ENCODE data around the gene ITSN2.

Gene ITSN2

DNA sequence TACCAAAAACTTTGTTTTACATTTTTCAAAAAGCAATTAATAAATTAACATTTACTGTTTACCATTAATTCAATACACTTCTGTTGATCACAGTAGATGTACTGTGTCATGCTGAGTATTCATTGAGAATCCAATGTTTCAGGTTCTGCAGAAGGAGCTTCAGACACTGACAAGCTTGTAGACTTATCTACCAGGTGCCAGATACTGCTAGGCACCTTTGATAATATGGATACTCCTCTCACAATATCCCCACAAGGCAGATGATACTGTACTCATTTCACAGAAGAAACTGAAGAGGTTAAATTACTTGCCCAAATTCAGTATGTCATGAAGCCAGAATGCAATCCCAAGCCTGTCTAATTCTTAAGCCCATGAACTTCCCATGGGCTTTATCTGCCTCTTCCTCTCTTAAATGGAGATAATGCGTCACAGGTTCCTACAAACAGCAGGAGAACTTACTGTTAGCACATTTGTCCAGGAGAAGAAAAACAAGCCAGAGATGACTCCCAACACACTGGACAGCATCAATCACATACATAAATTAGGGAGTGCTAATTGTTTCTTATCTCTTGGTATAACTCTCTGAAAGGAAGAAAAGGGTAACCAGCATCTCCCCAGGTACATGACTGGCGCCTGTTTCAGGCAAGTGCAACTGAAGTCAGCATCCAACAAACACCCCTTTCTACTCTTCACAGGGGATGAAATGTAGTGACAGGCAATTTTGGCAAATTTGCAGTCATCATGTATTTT is 27.4 kb downstream of the ITSN2 start:
- no peak for DNase-seq

DNA sequence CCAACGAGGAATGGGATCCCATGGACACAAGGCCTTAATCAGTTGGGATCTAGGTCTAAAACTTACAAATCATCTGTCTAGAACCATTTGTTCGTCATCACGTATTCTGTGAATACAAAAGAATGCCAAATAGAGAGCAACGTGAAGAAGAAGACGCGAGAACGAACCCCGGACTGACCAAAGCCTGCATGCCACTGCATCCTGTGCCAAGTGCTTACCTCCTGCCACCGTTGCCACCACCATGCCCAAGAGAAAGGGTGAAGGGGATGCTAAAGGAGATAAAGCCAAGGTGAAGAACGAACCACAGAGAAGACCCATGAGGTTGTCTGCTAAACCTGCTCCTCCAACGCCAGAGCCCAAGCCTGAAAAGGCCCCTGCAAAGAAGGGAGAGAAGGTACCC is 30.2 kb downstream of the ITSN2 start:
- DNase-seq, result no peak

GRCh38 chr2:24329700-24330099 is 30.6 kb downstream of the ITSN2 start:
- DNase-seq, result no peak

DNA sequence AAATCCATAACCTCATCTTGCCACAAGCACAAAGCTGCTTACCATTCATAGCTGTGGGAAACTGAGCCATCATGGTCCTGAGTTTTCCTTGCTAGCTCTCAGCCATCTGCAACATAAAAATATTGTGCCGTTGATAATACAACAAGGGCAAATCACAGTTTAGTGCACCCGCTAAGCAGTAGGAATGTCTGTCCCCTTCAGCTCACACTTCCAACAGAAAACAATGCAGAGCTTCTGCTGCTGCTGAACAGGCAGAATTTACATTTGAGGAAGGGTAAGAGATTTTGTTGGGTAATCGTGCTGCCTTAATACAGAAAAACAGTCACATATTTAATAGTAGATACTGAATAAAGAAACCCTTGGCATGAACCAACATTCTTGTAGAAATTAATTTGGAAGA is 32.3 kb downstream of the ITSN2 start:
- DNase-seq, result no peak

DNA sequence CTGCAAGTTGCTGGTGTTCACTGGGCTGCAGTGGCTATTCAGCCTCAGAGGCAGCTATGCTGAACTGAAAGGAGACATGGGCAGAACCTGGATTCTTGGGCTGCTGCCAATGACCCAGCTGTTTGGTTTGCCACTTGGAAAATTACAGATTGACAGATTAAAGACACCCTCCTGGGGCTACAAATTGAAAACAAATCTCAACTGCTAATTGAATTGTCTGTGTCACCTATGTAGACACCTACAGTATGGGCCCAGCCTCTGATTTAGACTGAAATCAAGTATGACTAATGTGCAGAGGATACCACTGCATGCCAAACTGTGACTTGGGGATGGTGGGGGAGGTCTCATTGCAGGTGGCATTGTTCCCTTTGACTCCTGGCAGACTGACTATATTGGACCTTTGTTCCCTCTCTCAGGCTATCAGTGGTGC is 42.8 kb downstream of the ITSN2 start:
- no peak for DNase-seq

DNA sequence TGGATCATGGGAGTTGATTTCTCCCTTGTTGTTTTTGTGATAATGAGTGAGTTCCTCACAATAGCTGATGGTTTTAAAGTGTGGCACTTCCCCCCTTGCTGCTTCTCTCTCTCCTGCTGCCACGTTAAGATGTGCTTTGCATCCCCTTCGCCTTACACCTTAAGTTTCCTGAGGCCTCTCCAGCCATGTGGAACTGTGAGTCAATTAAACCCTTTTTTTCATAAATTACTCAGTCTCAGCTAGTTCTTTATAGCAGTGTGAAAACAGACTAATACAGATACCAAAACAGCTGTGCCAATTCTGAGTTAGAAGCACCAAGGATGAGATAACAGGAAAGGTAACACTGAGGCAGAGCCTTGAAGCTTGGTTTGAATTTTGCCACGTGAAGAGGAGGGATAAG is 44.7 kb downstream of the ITSN2 start:
- peak in 1 of 2 donors; percentile 4 for DNase-seq

DNA sequence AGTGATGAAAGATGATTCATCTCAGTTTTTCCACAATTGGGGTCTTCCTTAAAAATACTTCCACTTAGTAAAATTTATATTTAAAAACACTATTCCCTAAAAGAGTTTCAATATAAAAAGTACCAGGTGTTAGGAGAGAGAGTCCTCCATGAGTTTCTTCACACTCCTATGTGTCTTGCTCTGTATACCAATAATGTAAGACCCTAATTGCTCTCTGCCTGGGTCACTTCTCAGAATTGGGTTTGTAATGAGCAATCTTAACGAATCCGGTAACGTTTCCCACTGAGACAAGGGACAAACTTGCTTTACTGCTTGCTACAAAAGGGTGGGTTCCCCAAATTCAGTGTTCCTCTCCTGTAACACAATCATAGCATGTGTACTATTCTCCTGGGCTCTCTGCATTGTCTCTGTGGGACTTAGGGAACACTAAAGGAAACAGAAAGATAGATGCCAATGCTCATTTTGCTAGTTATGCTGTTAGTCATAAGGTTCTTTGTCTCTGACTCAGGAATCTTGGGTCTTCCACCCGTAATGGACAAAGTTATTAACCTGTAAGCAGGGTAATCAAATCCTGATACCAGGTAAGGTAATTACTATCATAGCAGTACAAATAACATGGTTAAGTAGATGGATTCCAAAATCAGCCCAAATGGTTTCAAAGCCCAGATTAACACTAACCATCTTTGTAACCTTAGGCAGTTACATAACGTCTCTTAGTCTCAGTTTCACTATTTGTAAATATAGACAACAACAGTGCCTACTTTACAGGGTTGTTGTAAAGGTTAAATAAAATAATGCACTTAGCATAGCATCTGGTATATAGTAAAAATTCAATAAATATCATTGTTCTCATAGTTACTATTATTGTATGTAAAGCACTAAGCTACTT is 46.3 kb downstream of the ITSN2 start:
- no peak for DNase-seq

DNA sequence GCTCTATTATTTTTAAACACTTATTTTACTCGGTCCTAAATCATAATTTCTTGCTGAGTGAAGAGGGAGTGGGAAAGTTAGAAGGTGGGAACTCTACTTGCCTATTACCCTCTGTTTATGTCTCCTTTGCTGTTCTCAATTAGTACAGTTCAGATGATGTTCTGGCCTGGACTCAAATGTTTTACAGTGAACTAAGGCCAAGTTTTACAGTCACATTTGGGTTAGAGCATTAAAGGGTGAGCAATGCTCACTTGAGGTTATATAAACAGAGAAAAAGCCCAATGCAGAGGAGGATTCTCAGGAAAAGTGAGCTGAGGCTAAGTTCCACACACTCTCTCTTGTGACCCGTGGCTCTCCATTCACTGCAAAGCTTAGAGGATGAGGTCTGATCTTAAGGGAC is 52.4 kb downstream of the ITSN2 start:
- DNase-seq, result no peak

DNA sequence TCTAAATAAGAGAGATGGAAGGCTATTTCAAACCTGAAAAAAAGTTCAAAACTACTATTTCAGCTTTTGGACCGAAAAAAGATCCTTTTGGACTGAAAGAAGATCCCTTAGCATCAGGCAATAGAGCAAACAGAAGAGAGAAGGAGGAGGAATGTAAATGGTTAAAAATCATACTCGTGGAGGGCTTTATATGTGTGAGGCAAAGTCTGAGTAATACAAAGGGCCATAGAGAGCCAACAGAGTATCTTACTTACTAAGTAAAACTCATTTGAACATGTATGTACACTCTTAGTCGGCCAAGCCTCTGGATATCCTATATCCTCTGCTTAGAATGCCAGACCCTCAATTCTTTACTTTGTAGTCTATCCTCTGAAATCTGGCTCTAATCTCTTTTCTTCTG is 55.7 kb downstream of the ITSN2 start:
- DNase-seq, result no peak

DNA sequence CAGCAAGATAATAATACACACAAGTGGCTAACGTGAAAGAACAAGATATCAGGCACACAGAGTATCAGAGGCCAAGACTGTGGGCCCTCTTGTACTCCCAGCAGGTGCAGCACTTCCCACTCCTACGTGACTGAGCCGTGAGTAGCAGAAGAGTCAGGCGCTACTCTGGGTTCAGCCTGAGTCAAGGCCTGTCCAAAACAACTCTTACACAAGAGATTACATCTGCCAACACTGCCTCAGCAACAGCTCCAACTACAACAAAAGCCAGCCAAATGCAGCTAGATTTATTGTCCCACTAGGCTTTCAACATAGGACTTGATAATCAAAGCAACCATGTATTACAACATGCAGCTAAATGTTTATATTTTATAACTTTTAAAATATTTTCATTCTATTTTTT is 56.2 kb downstream of the ITSN2 start:
- DNase-seq, result no peak

GRCh38 chr2:24301599-24301998 is 58.7 kb downstream of the ITSN2 start:
- no peak for DNase-seq

DNA sequence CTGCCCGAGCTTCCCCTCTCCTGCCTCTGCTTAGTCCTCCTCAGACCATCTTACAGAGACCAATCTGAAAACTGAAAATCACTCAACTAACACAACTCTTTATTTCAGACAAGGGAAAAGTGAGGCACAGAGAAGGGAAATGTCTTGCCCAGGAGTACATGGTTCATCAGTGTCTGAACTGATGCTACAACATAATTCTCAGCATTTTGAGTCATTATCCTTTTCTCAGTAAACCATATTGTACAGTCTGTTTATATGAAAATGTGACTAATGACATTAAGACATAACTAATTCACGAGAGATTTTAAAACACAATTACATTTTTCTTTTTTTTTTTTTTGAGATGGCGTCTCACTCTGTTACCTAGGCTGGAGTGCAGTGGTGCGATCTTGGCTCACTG is 62.7 kb downstream of the ITSN2 start:
- no peak for DNase-seq

GRCh38 chr2:24287171-24287570 is 73.2 kb downstream of the ITSN2 start:
- no peak for DNase-seq

- DNase-seq, result no peak
Measured at GRCh38 chr2:24285484-24286152, 74.7 kb downstream of the ITSN2 start.

DNA sequence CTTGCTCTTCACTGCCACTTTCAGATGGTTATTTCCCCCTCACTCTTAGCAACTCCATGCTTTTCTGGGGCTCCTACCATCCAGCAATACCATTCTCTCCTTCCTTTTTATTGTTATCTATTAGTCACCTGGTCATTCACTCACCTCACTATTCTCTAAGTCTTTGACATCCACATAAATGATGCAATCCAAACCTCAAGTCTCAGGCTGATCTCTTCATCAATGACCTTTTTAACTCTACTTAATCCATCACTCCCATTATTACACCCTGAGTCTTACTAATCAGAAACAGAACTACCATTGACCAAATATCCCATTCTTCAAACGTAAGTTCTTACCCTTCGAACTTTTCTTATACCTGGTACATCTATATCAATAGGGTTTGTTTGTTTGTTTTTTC is 79.7 kb downstream of the ITSN2 start:
- no peak for DNase-seq

- no peak for DNase-seq
Measured at GRCh38 chr2:24280161-24280560, 80.2 kb downstream of the ITSN2 start.

- no peak for DNase-seq
Measured at GRCh38 chr2:24276349-24276899, 83.9 kb downstream of the ITSN2 start.

GRCh38 chr2:24274809-24275208 is 85.5 kb downstream of the ITSN2 start:
- DNase-seq, result no peak

DNA sequence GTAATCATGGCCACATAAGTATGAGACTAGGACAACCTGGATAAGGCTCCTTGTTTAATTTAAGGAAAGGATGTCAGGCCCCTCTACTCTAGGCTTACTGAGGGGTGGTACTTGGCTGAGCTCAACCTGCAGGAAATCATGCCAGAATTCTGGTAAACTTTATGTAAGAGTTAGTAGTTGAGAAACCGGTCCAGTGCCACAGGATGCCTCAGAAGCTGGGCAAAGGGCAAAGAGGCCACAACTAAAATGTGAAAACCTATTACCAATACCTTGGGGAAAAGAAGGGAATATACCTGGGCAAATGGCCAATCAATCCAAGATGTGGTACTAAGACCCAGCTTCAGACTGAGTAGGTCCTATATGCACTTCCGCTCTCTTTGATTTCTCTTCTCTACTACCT is 86.7 kb downstream of the ITSN2 start:
- DNase-seq, result no peak

DNA sequence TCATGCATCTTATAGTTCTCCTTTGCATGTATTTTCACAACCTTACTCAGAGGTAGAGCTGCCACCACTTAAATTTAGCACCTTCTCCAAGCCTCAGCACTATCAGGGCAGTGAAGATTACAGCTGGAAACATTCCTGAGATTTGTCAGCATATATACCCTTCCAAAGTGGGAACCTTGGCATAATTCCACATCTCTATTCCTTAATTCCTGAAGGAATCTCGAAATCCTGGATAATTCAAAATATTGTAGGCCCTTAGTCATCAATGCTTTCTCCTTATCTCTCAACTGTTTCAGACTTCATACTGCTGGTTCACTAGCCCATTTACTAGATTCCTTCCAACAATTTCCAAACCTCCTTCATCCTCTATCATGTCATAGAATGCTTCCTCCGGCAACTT is 87.4 kb downstream of the ITSN2 start:
- no peak for DNase-seq

- DNase-seq, result no peak
Measured at GRCh38 chr2:24272161-24272802, 88.1 kb downstream of the ITSN2 start.

DNA sequence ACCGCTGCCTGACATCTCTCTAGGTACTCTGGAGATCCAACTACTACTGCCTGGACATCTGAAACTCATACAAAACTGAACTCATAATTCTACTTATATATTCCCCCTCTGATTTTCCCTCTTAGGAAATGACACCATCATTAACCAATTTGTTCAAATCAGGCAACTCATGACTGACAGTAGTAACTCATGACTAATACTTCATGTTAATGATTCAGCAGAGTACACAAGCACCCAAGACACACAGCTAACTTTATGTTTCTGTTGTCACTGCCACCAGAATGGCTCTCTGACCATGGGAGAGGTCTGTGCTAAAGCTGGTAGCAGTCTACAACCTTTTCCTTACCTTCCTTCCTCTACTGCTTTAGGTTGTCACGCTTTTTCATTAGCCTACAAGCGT is 91.1 kb downstream of the ITSN2 start:
- no peak for DNase-seq

- no peak for DNase-seq
Measured at GRCh38 chr2:24265212-24265611, 95.1 kb downstream of the ITSN2 start.

Data from stimulated activated CD4-positive, alpha-beta T cell treated with anti-CD3 and anti-CD28 coated beads, Interleukin-2, amount 100 ng/mL, for 48 hours (primary cell).